ENCODE data around the gene DGKQ. TPM values are rescaled to one million over a fixed set of nuclear protein-coding genes. Genes with fewer than 3 reads are reported as not detected.

The DGKQ gene
- total and polyA plus RNA-seq, 2 of the 8 experiments (the other 6 are each of a cell fraction or from before 2014, with no cell fraction given) = 7.3 to 9.7 TPM

DNA sequence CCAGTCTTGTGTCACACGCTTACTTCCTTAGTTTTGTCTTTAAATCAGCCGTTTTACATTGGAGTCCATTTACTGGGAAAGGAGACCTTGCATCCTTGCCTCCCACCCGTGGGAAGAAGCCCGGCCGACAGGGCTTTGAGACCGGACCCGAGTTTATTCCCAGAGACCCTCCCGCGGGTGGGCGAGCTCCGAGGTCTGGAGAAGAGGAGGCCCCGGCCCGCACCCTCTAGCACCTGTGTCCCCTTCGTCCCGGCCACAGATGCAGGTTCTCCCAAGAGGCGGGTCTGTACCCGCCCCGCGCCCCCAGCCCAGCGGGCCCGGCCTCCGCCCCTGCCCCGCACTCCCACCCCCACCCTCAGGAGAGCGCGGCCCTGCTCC lies 23.6 kb upstream of the DGKQ start:
- no peak overlapping the region for H4K5ac ChIP-seq (ENCODE audit: insufficient read length, low read depth, low read length)
- H3K4me2 ChIP-seq (ENCODE audit: insufficient read depth in 1 of 2, low read depth in 2 of 2, low read length in 2 of 2) = peak overlapping the region; percentile 38 to 74; a peak in 3 of 4 replicates
- no peak overlapping the region for H2AK5ac ChIP-seq (ENCODE audit: low read depth, low read length)
- no peaks in the 10 kb centered on the region for H3K9me3 ChIP-seq (ENCODE audit: insufficient read depth in 2 of 2, low read depth in 1 of 2, low read length in 1 of 2)
- peaks cover 0 to 3% (median 2%) of the 10 kb centered on the region in 4 experiments; a peak in 5 of 7 replicates for H3K4me1 ChIP-seq (replicated peaks in 1 of 4; ENCODE audit: control insufficient read depth in 3 of 4, insufficient read depth in 4 of 4, low read length in 3 of 4)
- no peak overlapping the region for H3K9ac ChIP-seq (replicated peaks in 1 of 4; ENCODE audit: extremely low read depth in 1 of 4, low read depth in 3 of 4, low read length in 3 of 4)
- H2AFZ ChIP-seq (ENCODE audit: low read length) = no peak overlapping the region
- no peak overlapping the region for H2BK5ac ChIP-seq (ENCODE audit: low read depth, low read length)
- TF ChIP-seq CBX8 (IDR thresholded peaks at IDR 0.05; ENCODE audit: borderline replicate concordance, low read depth, low read length) = no peak
- peak; percentile 60; the same call in 1 of the 2 replicates for TF ChIP-seq SUZ12 (IDR thresholded peaks at IDR 0.05; ENCODE audit: low read length)
- no peaks in the 10 kb centered on the region for H3K79me1 ChIP-seq (ENCODE audit: low read depth, low read length)
- H3K23me2 ChIP-seq (ENCODE audit: low read depth, low read length) = peaks cover 2% of the 10 kb centered on the region; the same call in 1 of the 2 replicates
- no peak overlapping the region for H4K91ac ChIP-seq (replicated peaks; ENCODE audit: insufficient read length, low read length)
- DNase-seq (ENCODE audit: low read depth in 1 of 2, low spot score in 2 of 2) = no peak
- no peak overlapping the region for H2BK12ac ChIP-seq (ENCODE audit: low read depth, low read length)
- no peaks in the 10 kb centered on the region for H3K36me3 ChIP-seq (ENCODE audit: control insufficient read depth in 2 of 4, insufficient read depth in 4 of 4, low read length in 3 of 4)
- no peak overlapping the region for H3K56ac ChIP-seq (replicated peaks; ENCODE audit: insufficient read length, low read depth, low read length)
- ChIA-PET CTCF (ENCODE audit: partially characterized antibody) (no interaction called here), POLR2A (ENCODE audit: partially characterized antibody) (no interaction called here)
- H2BK15ac ChIP-seq (ENCODE audit: low read length) = no peak overlapping the region
- H3K27ac ChIP-seq (ENCODE audit: low read depth, low read length) = no peak overlapping the region
- no peak for FAIRE-seq
- peaks cover 34 to 61% (median 58%) of the 10 kb centered on the region in 4 experiments for H3K27me3 ChIP-seq (replicated peaks in 1 of 4; ENCODE audit: control insufficient read depth in 3 of 4, extremely low read depth in 1 of 4, insufficient read depth in 3 of 4, low read length in 3 of 4)
- no peaks in the 10 kb centered on the region for H3K79me2 ChIP-seq (ENCODE audit: control insufficient read depth in 1 of 2, insufficient read depth in 2 of 2, low read length in 2 of 2)
- H4K20me1 ChIP-seq (replicated peaks in 1 of 2; ENCODE audit: control insufficient read depth in 1 of 2, insufficient read depth in 2 of 2, low read length in 2 of 2) = peaks cover 2 to 24% of the 10 kb centered on the region in 2 experiments
- no peak overlapping the region for H3K18ac ChIP-seq (ENCODE audit: extremely low read depth, low read length)
- H3K4ac ChIP-seq (replicated peaks; ENCODE audit: insufficient read length, low read depth, low read length) = no peak overlapping the region
- no peak overlapping the region for H2BK20ac ChIP-seq (ENCODE audit: low read length)
- no peak overlapping the region for H4K8ac ChIP-seq (ENCODE audit: extremely low read depth, insufficient read depth, low read length)
- H3K23ac ChIP-seq (ENCODE audit: insufficient read length) = no peak overlapping the region
- H3K4me3 ChIP-seq (ENCODE audit: extremely low read depth in 1 of 4, insufficient read depth in 2 of 4, low read depth in 3 of 4, low read length in 4 of 4) = peak overlapping the region in 2 of 4 experiments; percentile 15 to 60; a peak in 4 of 8 replicates
- no peak overlapping the region for H2BK120ac ChIP-seq (replicated peaks; ENCODE audit: low read depth, low read length)
- WGBS, 2 experiments (ENCODE audit: extremely low coverage in 1 of 2, insufficient coverage in 1 of 2, insufficient read length in 1 of 2, insufficient replicate concordance in 2 of 2, low coverage in 1 of 2, low lambda C conversion rate in 2 of 2, missing lambda C conversion rate in 1 of 2) = 46% methylated on average over 16 of the region's 25 CpGs; no CpG with 5 or more reads in 1 of the 2 experiments
- H3K14ac ChIP-seq (ENCODE audit: insufficient read length) = no peak overlapping the region

Measured in H1 (cell line).